ENCODE results near the gene COL2A1. TPM values are rescaled to one million over a fixed set of nuclear protein-coding genes. Genes with fewer than 3 reads are reported as not detected.

The COL2A1 gene
- total RNA-seq, 4 donors from 2014 or later = not detected

GRCh38 chr12:47985596-47986290 is 18.5 kb downstream of the COL2A1 start:
- 97% methylated on average over 5 of the region's 16 CpGs for WGBS
- Histone ChIP-seq H3K27ac (no peak overlapping the region), H3K9me3 (no peaks in the 10 kb centered on the region), H3K36me3 (no peaks in the 10 kb centered on the region), H3K4me3 (no peak overlapping the region), H3K27me3 (peaks cover 6% of the 10 kb centered on the region), H3K4me1 (peaks cover 4% of the 10 kb centered on the region)
- TF ChIP-seq CTCF (IDR thresholded peaks at IDR 0.05) (no peak), POLR2AphosphoS5 (IDR thresholded peaks at IDR 0.05) (no peak), POLR2A (IDR thresholded peaks at IDR 0.05) (no peak), EP300 (IDR thresholded peaks at IDR 0.05) (no peak)
- no peak for DNase-seq (ENCODE audit: low spot score in 2 of 2)

- peaks cover 4% of the 10 kb centered on the region for H3K4me1 ChIP-seq
- H3K36me3 ChIP-seq = no peaks in the 10 kb centered on the region
- no peak for TF ChIP-seq POLR2A (IDR thresholded peaks at IDR 0.05)
- no peak for TF ChIP-seq POLR2AphosphoS5 (IDR thresholded peaks at IDR 0.05)
- no peak for TF ChIP-seq CTCF (IDR thresholded peaks at IDR 0.05)
- no peak for TF ChIP-seq EP300 (IDR thresholded peaks at IDR 0.05)
- H3K27me3 ChIP-seq = peaks cover 6% of the 10 kb centered on the region
- H3K27ac ChIP-seq = no peak overlapping the region
- H3K9me3 ChIP-seq = no peaks in the 10 kb centered on the region
- no peak overlapping the region for H3K4me3 ChIP-seq
- WGBS = 86% methylated on average over 2 of the region's 8 CpGs
- peak in 1 of 2 donors; percentile 44 for DNase-seq (ENCODE audit: low spot score in 2 of 2)
These were observed 19.9 kb downstream of the COL2A1 start for GRCh38 chr12:47984331-47984801.

- WGBS = 92% methylated on average over 5 of the region's 5 CpGs
- TF ChIP-seq POLR2AphosphoS5 (IDR thresholded peaks at IDR 0.05) (no peak), EP300 (IDR thresholded peaks at IDR 0.05) (no peak), POLR2A (IDR thresholded peaks at IDR 0.05) (no peak), CTCF (IDR thresholded peaks at IDR 0.05) (no peak)
- H3K27me3 ChIP-seq = peaks cover 6% of the 10 kb centered on the region
- H3K36me3 ChIP-seq = no peaks in the 10 kb centered on the region
- no peak for DNase-seq (ENCODE audit: low spot score in 2 of 2)
- peaks cover 4% of the 10 kb centered on the region for H3K4me1 ChIP-seq
- H3K4me3 ChIP-seq = no peak overlapping the region
- H3K27ac ChIP-seq = no peak overlapping the region
- H3K9me3 ChIP-seq = no peaks in the 10 kb centered on the region
These were observed 20.6 kb downstream of the COL2A1 start for GRCh38 chr12:47983541-47984115.

- H3K27ac ChIP-seq = no peak overlapping the region
- no peaks in the 10 kb centered on the region for H3K4me1 ChIP-seq
- no peak overlapping the region for H3K4me3 ChIP-seq
- WGBS = 96% methylated on average over 10 of the region's 11 CpGs
- no peaks in the 10 kb centered on the region for H3K36me3 ChIP-seq
- peaks cover 6% of the 10 kb centered on the region for H3K27me3 ChIP-seq
- no peaks in the 10 kb centered on the region for H3K9me3 ChIP-seq
- no peak for TF ChIP-seq EP300 (IDR thresholded peaks at IDR 0.05)
- no peak for DNase-seq (ENCODE audit: low spot score in 2 of 2)
These were observed 21.5 kb downstream of the COL2A1 start for GRCh38 chr12:47982770-47983169.

GRCh38 chr12:47982311-47982710 is 22.0 kb downstream of the COL2A1 start:
- no peaks in the 10 kb centered on the region for H3K9me3 ChIP-seq

More at GRCh38 chr12:47982311-47982710, 22.0 kb downstream of the COL2A1 start:
- Histone ChIP-seq H3K27me3 (peaks cover 6% of the 10 kb centered on the region), H3K27ac (no peak overlapping the region), H3K4me3 (no peak overlapping the region), H3K4me1 (no peaks in the 10 kb centered on the region), H3K36me3 (no peaks in the 10 kb centered on the region)
- TF ChIP-seq EP300 (IDR thresholded peaks at IDR 0.05) (no peak), CTCF (IDR thresholded peaks at IDR 0.05) (no peak), POLR2A (IDR thresholded peaks at IDR 0.05) (no peak), POLR2AphosphoS5 (IDR thresholded peaks at IDR 0.05) (no peak)
- no peak for DNase-seq (ENCODE audit: low spot score in 2 of 2)
- 75% methylated on average over 5 of the region's 5 CpGs for WGBS
